Suprapubic skin (tissue), 3 donors: ENCODE measurements around the gene RAB35.

ENCODE experiments used
- POLR2A ChIP-seq, 2 donors: fragments of 450-650 bp; IDR thresholded peaks; one replicate each; pipeline ENCODE4 v1.6.1; 2017; ENCODE audit warnings: antibody characterized with exemption in 2 of 2, mild to moderate bottlenecking in 2 of 2, moderate library complexity in 2 of 2
- TF ChIP-seq, protein P1 (sequence below), 2 donors: fragments of 200-600 bp in 1 of 2; fragments of 450-650 bp in 1 of 2; sonication (generic) in 1 of 2; IDR thresholded peaks; one replicate each; pipeline ENCODE4 v1.5.1; 2016 to 2019; ENCODE audit warnings: antibody characterized with exemption in 2 of 2, mild to moderate bottlenecking in 1 of 2, moderate library complexity in 1 of 2

DNA sequence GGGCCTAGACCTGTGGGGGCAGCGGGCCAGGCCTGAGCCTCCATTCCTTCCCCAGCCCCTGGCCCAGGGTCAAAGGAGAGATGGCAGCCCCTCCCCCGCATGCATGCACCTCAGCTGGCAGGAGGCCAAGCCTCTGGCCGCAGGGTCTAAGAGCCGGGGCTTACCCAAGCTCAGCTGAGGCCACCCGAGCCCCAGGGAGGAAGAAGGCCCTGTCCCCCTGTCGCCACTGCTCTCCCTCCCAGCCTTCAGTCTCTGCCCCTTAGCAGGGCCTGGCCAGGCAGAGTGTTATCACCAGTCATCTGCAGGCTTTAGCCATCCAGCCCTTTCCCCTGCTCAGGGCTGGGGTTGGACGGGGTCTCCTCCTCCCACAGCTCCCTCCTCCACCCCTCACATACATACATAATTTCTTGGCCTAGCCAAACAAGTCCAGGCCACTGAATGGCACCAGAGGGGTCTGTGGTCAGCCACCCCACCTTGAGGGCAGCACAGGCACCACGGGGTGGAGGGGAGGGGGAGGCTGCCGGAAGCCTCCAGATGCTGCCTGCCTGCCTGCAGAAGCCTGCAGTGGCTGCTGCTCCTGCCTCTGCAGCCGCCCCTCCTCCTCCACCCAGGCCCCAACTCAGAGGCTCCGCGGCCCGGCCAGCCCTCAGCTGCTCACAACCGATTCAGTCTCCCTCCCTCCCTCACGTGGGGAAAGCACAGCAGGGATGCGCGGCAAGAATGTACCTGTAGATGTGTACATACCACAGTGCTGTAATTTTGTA lies 22.8 kb downstream of the RAB35 start:
- TF ChIP-seq, protein P1, sequence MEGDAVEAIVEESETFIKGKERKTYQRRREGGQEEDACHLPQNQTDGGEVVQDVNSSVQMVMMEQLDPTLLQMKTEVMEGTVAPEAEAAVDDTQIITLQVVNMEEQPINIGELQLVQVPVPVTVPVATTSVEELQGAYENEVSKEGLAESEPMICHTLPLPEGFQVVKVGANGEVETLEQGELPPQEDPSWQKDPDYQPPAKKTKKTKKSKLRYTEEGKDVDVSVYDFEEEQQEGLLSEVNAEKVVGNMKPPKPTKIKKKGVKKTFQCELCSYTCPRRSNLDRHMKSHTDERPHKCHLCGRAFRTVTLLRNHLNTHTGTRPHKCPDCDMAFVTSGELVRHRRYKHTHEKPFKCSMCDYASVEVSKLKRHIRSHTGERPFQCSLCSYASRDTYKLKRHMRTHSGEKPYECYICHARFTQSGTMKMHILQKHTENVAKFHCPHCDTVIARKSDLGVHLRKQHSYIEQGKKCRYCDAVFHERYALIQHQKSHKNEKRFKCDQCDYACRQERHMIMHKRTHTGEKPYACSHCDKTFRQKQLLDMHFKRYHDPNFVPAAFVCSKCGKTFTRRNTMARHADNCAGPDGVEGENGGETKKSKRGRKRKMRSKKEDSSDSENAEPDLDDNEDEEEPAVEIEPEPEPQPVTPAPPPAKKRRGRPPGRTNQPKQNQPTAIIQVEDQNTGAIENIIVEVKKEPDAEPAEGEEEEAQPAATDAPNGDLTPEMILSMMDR (IDR thresholded peaks at IDR 0.05), result no peak
- TF ChIP-seq POLR2A (IDR thresholded peaks at IDR 0.05), result no peak
